HG03565 (cell line): ENCODE measurements around the gene C10orf143.

ENCODE experiments used
- ATAC-seq: cut with Tn5 transposase; IDR thresholded peaks from one replicate; pipeline ENCODE4 v1.9.1; 2021; ENCODE audit warnings: mild to moderate bottlenecking, moderate library complexity; ENCODE audit not compliant: unreplicated experiment

Gene C10orf143

GRCh38 chr10:130061760-130062159 lies 48.9 kb downstream of the C10orf143 start:
- no peak for ATAC-seq

DNA sequence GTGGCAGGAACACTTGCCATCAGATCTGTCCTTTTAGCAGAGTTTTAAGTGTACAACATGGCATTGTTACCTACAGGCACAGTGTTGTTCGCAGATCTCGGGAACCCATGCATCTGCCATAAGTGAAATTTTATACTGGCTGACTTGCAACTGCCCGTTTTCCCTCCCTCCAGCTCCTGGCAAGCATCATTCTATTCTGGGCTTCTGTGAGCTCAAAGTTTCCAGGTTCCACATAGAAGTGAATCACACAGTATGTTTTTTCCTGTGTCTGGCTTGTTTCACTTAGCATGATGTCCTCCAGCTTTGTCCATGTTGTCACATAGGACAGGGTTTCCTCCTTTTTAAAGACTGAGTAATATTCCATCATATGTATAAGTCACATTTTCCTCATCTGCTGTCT lies 56.6 kb downstream of the C10orf143 start:
- ATAC-seq = no peak

DNA sequence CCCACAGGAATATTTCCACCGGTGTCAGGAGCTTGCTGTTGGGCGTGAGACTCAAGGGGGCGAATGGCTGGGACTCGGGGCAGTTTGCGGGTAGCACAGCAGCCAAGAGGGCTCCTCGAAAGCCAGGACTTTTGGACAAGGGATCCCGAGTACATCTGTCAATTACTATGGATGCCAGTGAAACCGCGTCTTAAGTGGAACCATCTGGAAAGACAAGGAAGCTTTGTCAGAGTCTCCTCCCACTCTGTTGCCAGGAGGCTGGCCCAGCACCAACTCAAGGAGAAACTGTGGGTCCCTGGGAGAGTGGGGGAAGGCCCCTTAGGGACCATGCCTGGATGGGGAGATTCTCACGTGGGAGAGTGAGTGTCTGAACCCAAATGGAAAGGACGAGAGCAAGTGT lies 57.1 kb downstream of the C10orf143 start:
- ATAC-seq = no peak

- no peak for ATAC-seq
Observed at GRCh38 chr10:130052193-130052592, 58.4 kb downstream of the C10orf143 start.

DNA sequence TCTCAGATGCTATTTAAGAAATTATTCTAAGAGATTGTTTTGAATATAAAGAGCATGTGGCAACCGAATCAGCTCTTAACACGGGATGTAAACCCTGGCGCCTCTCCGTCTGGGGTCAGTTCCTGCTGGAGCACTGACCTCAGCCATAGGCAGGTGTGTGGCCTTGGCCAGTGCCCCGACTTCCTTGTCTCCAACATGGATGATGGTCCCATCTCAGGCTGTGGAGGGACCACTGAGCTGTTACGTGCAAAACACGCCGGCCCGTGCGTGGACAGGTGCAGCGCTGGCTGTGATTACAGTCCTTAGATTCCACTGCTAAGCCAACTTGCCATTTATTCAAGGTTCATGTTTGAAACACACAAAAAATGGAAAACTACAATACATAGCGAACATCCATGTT lies 59.9 kb downstream of the C10orf143 start:
- no peak for ATAC-seq

DNA sequence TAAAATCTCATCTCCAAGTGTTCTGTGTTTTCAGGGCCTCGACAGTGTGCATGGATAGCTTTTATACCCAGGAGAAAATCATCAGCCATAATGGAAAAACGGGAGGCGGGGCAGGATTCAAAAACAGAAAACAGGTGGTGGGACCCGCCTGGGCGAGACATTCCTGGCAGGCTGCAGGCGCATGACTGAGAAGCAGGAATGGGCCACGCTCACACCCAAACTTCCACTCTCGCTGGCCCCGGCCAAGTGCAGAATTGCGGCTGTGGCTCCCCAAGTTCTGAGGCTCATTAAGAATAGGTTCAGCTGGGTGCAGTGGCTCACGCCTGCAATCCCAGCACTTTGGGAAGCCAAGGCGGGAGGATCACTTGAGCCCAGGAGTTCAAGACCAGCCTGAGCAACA lies 60.6 kb downstream of the C10orf143 start:
- no peak for ATAC-seq

- ATAC-seq = no peak
Observed at GRCh38 chr10:130049244-130049643, 61.4 kb downstream of the C10orf143 start.

DNA sequence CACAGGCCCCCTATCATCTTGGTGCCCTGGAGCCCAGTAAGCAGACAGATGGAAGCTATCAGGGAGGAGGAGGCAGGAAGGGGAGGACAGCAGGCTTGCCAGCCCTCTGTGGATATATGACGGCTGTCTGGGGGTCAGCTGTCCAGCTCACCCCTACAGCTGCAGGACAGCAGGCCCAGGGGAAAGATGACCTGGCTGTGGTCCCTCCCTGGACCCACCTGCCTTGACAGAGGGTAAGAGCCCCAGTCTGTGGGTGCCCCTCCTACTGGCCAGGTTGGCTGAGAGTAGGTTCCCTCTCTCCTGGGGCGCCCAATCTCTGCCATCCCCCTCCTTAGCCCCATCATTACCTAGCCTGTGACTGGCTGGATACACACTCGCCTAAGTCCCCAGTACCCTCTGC lies 62.5 kb downstream of the C10orf143 start:
- ATAC-seq = no peak

DNA sequence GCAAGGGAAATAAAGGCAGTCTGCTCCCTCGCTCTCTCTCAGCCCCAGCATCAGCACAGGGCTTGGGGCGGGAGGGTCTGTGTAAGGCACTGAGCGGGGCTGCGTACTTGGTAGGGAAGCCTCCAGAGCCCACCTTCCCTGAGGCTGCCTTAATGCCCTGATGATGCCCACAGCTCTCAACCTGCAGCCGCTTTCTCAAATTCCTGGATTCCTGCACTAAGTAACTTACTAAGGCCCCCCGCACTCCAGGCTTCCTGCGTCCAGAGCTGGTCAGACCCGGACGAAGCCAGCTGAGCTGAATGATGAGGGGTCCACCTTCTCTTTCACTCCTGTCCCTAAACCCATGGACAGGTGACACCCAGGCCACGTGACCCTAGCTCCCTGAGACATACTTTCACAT lies 63.3 kb downstream of the C10orf143 start:
- no peak for ATAC-seq

DNA sequence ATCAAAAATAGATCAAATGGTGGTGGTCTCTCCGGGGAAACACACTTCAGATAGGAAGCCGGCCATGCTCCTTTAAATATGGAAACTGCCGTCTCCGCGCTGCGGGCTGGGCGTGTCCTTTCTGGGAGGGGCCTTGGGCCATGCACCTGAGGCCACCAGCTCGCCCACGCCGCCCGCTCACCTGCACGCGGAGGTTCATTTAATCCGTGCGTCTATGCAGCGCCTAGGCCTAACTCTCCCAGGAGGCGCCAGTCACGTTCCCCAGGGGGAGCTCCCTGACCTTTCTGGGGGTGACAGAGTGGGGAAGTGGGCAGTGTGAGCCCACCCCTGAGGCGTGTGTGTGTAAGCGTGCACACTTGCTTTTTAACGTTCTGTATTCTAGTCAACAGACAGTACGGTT lies 64.0 kb downstream of the C10orf143 start:
- ATAC-seq = no peak

DNA sequence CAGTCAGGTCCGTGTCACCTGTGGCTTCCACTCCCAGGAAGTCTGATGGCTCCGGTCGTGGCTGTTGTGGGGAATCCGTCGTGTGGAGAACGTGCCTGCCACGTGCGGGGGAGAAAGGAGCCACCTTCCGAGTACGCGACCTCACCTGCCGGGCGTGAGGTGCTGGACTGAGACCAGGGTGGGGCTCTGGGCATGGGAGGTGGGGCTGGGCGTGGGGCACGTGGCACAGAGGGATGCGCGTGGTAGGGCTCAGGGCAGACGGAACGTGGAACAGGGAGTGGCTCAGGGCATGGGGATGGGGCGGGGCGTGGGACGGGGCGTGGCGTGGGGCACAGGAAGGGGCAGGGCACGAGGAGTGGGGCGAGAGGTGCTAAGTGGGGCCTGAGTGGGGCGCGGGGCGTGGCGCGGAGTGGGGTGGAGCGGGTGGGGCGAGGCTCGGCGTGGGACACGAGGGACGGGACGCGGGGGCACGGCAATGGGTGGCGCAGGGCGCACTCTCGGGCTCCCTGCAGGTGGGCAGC lies 64.8 kb downstream of the C10orf143 start:
- ATAC-seq = no peak

GRCh38 chr10:130045091-130045652 lies 65.5 kb downstream of the C10orf143 start:
- ATAC-seq = no peak

DNA sequence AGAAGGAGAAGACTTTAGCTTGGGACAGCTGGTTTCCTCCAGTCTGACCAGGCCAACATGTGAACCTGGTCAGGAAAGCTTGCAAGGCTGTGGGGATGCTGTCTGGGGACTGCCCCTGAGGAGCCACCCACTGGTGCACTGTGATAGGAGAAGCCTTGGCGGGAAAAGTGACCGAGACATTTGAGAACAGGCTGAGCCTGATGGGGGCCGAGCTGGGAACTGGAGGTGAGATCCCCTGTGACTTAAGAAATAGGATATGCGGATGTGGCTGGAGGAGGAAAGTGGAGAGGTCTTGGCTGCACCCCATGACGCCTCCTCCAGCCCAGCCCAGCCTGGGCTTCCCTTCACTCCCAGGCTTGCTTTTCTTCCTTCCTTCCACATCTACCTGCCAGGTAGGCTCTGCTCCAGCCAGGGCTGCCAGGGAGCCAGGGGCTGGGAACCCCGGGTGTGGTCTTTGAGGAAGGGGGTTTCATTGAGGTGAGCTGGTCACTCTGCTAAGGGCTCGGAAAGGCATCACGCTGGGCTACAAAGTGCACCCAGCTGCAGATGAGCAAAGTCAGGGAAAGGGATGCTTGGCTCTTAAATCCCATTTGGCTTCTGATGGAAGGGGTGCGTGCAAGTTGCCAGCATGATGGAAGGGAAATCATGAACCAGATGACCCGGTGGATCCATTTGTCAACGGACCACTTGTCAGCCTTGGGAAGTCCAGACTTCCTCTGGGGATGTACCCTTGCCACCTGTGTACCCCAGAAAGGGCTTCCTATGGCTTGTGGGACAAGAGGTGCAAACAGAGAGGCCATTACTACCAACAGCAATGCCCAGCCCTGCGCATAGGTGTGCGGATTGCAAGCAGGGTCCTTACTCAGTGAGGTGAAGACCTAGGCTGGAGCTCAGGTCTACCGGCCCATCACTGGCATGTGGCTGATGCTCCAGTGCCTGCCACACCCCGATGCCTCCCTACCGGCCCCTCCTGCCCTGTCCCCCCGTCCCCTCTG lies 66.3 kb downstream of the C10orf143 start:
- ATAC-seq = no peak

GRCh38 chr10:130043491-130043890 lies 67.1 kb downstream of the C10orf143 start:
- no peak for ATAC-seq

GRCh38 chr10:130042381-130042780 lies 68.2 kb downstream of the C10orf143 start:
- ATAC-seq = no peak

GRCh38 chr10:130041451-130042371 lies 68.9 kb downstream of the C10orf143 start:
- ATAC-seq = no peak

DNA sequence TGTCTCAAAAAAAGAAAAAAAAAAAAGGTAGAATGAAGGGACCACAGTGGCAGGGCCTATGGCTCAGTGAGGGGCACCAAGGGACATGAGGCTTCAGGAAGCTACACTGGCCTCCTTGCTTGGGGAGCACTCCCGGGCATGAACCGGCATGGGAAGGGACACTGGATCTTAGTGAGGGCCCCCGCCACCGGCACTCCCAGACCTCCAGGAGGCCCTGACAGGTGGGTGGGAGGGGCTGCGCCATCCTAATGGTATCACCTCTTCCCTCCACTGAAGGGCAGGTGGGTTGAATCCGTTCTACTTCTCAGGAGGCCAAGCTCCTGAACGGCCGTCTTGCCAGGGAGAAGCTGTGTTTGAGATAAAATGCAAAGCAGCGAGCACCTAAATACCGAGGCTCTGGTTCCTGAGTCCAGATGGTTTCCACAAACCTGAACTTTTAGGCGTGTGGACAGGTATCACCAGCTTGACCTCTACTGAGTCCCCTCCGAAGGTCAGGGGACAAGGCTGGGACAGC lies 69.8 kb downstream of the C10orf143 start:
- ATAC-seq = no peak

- ATAC-seq = no peak
Observed at GRCh38 chr10:130040351-130040750, 70.3 kb downstream of the C10orf143 start.

DNA sequence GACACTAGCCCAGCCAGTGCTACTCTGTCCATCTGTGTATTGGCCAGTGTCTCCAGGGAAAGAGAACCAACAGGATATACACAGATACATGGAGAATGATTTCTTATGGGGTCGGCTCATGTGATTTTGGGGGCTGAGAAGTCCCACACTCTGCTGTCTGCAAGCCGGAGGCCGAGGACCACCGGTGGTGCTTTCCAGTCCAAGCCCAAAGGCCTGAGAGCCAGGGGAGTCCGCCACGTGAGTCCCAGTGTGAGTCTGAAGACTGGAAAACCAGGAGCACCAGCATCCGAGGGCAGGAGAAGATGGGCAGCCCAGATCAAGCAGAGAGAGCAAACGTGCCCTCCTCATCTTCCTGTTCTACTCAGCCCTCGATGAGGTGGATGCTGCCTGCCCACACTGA lies 71.5 kb downstream of the C10orf143 start:
- ATAC-seq = no peak

GRCh38 chr10:130038611-130039109 lies 72.0 kb downstream of the C10orf143 start:
- no peak for ATAC-seq
